Stimulated activated CD8-positive, alpha-beta memory T cell treated with anti-CD3 and anti-CD28 coated beads, Interleukin-7, amount 100 ng/mL, for 48 hours (primary cell): ENCODE data around the gene MGMT.

Source experiments
- DNase-seq, 2 donors: peaks; one replicate each; pipeline ENCODE4 v3.0.0-alpha.2; 2020; ENCODE audit warnings: low read depth in 1 of 2; ENCODE audit errors: extremely low read depth in 1 of 2

Gene MGMT

GRCh38 chr10:129755158-129755591 lies 288.1 kb downstream of the MGMT start:
- DNase-seq = no peak

GRCh38 chr10:129755621-129756020 lies 288.6 kb downstream of the MGMT start:
- no peak for DNase-seq

- no peak for DNase-seq
Measured at GRCh38 chr10:129756912-129757901, 290.2 kb downstream of the MGMT start.

- DNase-seq = no peak
Measured at GRCh38 chr10:129758207-129759021, 291.4 kb downstream of the MGMT start.

GRCh38 chr10:129759214-129760002 lies 292.4 kb downstream of the MGMT start:
- no peak for DNase-seq

GRCh38 chr10:129760003-129760315 lies 292.9 kb downstream of the MGMT start:
- DNase-seq = no peak

- no peak for DNase-seq
Measured at GRCh38 chr10:129760416-129760815, 293.4 kb downstream of the MGMT start.

GRCh38 chr10:129761197-129761972 lies 294.3 kb downstream of the MGMT start:
- DNase-seq = no peak

- no peak for DNase-seq
Measured at GRCh38 chr10:129761981-129762956, 295.2 kb downstream of the MGMT start.

GRCh38 chr10:129764011-129764900 lies 297.2 kb downstream of the MGMT start:
- no peak for DNase-seq

- no peak for DNase-seq
Measured at GRCh38 chr10:129764901-129765663, 298.0 kb downstream of the MGMT start.

GRCh38 chr10:129765664-129766550 lies 298.9 kb downstream of the MGMT start:
- no peak for DNase-seq

- DNase-seq = no peak
Measured at GRCh38 chr10:129766611-129767550, 299.8 kb downstream of the MGMT start.

- DNase-seq = no peak
Measured at GRCh38 chr10:129767751-129768150, 300.7 kb downstream of the MGMT start.
